ENCODE data around the gene RBM10.
"Not testable (repeated sequence)": the region's sequence is repeated elsewhere in the genome, so short reads cannot be mapped to it uniquely, and the experiment has no call there.

RBM10 gene

DNA sequence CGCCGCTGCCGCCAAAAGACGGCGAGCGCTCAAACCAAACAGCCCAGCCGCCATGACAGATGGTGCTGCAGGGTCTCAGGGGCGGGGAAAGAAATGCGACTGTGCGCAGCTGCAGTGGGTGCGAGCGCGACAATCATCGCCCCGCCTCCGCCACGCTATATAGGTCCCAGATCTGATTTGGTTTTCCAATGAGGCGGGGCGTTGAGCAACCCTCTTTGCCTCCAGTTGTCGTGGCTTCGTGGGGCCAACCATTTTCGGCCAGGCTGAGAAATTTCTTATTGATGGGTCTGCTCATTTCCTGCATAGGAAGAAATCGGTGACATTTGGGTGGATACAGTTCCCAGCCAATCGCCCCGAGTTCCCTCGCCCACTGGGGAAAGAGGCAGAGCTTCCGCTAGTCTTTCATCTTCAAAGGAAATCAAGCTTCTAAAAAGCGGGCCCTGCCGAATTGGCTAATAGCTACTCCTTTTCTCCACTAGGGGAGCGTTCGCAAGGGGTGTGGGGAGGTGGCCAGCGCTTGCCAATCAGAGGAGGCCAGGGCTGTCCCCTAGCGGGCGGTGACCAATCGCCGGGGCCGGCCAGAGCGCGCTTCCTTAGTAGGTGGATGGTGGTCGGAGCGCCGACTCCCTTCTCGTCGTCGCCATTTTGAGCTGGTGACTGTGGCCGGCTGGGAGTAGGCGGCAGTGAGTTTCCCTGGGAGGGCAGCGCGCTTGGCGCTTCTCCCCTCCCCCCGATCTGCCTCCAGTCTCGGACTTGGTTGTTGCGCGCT, at the start of gene RBM10, which contains the start of gene NDUFB11:
RBM10 (plus strand) TSS at position 596 of the 769 bp plus-strand sequence. CDS start 2,261 bp downstream, outside the sequence.
NDUFB11 (minus strand) TSS at position 77 of the 769 bp plus-strand sequence; CDS start at position 54, 23 bp downstream.
- DNase-seq (ENCODE audit: insufficient read length, low spot score) (peak; percentile 72), FAIRE-seq (no peak)

DNA sequence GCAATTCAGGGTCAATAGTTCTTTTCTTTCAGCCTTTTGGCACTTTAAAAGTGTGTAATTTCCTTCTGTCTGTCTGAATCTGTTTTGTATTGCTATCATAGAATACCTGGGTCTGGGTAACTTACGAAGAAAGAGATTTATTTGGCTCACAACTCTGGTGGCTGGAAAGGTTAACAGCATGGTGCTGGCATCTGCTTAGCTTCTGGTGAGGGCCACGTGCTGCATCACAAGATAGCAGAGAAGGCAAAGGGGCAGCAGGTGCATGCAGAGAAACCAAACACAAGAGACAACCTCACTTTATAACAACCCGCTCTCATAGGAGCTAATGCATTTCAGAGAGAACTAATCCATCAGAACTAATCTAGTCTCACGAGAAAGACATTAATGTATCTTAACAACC, 48.0 kb upstream of the RBM10 start:
- FAIRE-seq (no peak), DNase-seq (ENCODE audit: insufficient read length, low spot score) (no peak)

DNA sequence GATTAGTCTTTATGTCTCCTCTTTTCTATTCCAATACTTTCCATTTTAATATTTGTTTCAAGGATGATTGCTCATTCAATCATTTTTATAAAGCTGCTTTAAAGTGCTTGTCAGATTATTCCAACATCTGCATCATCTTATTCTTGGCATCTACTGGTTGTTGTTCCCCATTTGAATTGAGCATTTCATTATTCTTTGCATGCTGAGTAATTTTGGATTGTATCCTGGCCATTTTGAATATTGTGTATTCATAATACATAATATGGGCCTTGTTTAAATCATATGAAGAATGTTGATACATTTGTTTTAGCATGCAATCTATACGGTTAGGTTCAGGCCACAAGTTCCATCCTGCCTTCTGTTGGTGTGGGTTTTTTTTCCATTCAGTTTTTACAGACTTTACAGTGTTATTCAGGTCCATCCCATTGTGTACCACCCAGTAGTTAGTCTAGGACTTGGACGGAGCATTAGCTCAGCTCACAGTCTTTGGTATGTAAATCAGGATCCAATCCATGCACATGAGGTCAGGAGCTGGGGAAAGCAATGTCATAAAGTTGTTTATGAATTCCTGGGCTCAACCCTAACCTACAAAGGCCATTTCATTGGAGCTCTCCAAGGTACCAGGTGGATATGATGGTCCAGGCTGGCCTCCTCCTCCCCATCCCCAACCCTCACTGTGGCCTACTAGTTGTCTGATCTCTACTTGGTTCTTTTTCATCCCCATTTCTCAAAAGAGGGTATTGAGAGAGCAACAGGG, 46.5 kb upstream of the RBM10 start:
- DNase-seq (ENCODE audit: insufficient read length, low spot score) (no peak), FAIRE-seq (no peak)

- DNase-seq (ENCODE audit: insufficient read length, low spot score) (no peak), FAIRE-seq (no peak)
Measured at GRCh38 chrX:47101206-47101605, 43.8 kb upstream of the RBM10 start.

GRCh38 chrX:47110936-47111615, 33.9 kb upstream of the RBM10 start:
- DNase-seq (ENCODE audit: insufficient read length, low spot score); FAIRE-seq: not testable (repeated sequence)

DNA sequence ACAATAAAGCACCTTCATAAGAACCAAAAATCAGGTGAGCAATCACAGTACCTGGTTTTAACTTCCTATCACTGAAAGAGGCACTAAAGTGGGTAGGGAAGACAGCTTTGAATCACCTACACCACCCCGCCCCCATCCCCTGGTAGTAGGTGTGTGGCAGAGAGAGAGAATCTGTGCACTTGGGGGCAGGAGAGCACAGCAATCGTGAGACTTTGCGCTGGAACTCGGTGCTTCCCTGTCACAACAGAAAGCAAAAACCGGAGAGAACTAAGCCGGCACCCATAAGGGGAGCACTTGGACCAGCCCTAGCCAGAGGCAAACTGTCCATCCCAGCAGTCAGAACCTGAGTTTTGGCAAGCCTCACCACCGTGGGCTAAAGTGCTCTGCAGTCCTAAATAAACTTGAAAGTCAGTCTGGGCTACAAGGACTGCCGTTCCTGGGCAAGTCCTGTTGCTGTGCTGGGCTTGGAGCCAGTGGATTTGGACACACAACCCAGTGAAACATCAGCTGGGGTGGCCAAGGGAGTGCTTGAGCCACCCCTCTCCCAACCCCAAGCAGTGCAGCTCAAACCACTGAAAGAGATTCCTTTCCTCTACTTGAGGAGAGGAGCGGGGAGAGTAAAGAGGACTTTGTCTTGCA, 32.6 kb upstream of the RBM10 start:
- no peak for FAIRE-seq
- DNase-seq (ENCODE audit: insufficient read length, low spot score): no peak

DNA sequence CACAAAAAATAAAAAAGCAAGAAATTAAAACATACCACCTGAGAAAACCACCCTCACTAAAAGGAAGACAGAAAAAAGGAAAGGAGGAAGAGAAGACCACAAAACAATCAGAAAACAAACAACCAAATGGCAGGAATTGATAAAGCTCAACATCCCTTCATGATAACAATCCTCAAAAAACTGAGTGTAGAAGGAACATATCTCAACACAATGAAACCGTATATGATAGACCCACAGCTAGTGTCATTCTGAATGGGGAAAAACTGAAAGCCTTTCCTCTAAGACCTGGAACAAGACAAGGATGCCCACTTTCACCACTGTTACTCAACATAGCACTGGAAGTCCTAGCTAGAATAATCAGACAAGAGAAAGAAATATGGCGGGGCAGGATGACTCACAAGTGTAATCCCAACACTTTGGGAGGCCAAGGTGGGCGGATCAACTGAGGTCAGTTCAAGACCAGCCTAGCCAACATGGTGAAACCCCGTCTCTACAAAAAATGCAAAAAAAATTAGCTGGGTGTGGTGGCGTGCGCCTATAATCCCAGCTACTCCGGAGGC, 28.4 kb upstream of the RBM10 start:
- DNase-seq (ENCODE audit: insufficient read length, low spot score); FAIRE-seq: not testable (repeated sequence)

- not testable (repeated sequence) for FAIRE-seq; DNase-seq (ENCODE audit: insufficient read length, low spot score)
Measured at GRCh38 chrX:47124466-47124865, 20.6 kb upstream of the RBM10 start.

- DNase-seq (ENCODE audit: insufficient read length, low spot score): peak; percentile 81
- FAIRE-seq: no peak
Measured at GRCh38 chrX:47129157-47129898, 15.7 kb upstream of the RBM10 start.

DNA sequence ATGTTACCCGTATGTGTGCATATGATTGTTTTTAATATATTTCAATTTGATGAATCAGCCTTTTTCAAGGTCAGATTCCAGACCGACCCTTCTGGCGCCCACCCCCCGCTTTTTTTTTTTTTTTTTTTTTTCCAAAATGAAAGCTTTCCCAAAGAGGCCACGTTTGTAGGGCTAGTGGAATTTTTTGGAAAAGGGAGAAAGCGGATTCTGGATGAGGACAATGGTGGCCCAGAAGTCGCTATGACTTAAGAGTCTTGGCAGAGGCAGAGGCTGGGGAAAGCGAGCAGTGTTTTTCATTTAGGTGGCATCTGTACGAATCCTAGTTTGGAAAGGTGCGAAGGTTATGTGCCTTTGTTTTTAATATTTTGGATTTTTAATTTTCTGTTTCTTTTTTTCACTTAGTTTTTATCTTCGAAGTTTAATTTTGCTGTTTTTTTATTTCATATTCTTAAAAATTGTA, 15.1 kb upstream of the RBM10 start:
- DNase-seq (ENCODE audit: insufficient read length, low spot score) (no peak), FAIRE-seq (no peak)

DNA sequence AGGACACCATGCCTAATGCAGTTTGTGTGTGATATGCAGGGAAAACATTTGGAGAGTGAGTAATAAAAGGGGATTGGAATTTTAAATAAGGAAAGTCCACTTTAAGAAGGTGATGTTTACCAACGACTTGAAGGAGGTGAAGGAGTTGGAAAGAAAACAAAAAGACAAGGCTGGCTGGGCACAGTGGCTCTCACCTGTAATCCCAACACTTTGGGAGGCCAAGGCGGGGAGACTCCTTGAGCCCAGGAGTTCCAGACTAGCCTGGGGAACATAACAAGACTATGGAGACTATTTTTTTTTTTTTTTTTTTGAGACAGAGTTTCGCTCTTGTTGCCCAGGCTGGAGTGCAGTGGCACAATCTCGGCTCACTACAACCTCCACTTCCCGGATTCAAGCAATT, 11.5 kb upstream of the RBM10 start:
- no peak for DNase-seq (ENCODE audit: insufficient read length, low spot score)
- FAIRE-seq: no peak

GRCh38 chrX:47135650-47136049, 9.4 kb upstream of the RBM10 start:
- DNase-seq (ENCODE audit: insufficient read length, low spot score); FAIRE-seq: not testable (repeated sequence)

DNA sequence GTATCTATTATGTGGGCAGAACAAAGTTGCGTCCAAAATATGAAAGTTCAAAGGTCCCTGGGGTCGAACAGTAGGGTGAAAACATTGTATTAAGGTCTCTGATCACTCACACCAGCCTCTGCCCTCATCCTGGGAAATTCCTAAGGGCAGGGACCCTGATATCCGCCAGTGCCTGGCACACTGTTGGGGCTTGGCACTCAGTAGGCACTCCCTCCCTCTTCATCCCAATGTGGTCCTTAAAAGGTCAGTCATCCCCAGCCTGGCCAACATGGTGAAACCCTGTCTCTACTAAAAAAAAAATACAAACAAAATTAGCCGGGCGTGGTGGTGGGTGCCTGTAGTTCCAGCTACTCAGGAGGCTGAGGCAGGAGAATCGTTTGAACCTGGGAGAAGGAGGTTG, 6.8 kb upstream of the RBM10 start:
- FAIRE-seq (no peak), DNase-seq (ENCODE audit: insufficient read length, low spot score) (no peak)

DNA sequence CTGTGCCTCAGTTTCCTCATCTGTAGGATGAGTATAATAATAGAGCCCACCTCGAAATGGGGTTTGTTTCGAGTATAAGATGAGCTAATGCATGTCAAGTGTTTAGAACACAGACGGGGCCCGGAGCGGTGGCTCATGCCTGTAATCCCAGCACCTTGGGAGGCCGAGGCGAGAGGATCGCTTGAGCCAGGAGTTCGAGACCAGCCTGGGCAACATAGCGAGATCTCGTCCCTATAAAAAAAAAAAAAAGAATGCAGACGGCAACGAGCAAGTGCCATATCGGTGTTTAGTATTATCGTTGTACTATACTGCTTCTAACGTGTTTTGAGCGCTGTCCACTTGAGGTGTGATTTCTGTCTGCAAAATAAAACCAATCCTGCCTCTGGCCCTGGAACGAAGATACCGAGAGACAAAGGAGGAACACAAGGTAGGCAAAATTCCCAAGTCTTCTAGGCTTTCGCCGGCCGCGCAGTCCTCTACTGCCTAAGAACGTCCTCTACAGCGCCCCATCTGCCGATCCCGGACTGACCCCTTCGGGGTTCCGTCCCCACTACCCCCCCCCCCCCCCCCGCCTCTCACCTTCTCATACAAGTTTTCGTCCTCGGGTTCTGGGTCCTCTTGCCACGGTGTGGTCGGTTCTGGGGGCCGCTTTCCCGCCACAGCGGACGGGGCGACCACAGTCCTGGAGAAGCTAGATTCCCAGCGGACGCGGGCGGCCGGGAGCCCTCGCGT, 961 bp upstream of the RBM10 start:
- DNase-seq (ENCODE audit: insufficient read length, low spot score) (no peak), FAIRE-seq (no peak)

DNA sequence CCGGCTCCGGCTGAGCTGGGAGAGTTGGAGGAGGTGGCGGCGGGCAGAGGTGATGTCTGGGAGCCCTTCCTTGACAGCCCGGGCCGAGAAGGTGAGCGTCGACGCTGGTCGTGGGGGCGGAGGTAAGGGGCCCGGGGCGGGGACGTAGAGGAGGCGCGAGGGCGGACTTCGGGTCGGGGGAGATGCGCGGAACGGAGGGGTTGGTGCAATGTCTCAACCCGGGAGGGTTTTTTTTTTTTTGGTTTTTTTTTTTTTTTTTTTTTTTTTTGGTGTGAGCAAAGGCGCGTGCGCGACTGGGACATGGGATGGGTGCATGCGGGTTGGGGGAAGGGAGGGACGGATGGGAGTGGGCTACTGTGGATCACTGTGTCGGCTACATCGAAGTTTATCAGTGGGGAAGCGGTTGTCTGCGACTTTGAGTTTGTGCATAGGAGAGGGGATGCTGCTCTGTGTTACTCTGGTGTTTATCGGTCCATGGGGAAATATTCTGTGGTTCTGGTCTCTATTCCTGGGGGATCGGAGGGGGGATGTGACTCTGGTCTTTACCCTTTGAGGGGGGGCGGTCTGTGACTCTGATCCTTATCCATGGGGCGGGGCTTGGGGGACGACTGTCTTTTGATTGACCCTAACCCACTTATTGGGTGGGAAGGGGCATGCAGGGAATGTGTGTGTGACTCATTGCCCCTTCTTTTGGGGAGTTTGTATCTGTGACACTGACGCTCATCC, 537 bp downstream of the RBM10 start:
- FAIRE-seq (no peak), DNase-seq (ENCODE audit: insufficient read length, low spot score) (no peak)

GRCh38 chrX:47146121-47146935, 1.3 kb downstream of the RBM10 start:
- FAIRE-seq: no peak
- DNase-seq (ENCODE audit: insufficient read length, low spot score): no peak
